Measurements from ENCODE around the gene PODXL. TPM values are rescaled to one million over a fixed set of nuclear protein-coding genes. Genes with fewer than 3 reads are reported as not detected.

Gene PODXL
- total RNA-seq, 1 donor from 2014 or later: 37.7 TPM

DNA sequence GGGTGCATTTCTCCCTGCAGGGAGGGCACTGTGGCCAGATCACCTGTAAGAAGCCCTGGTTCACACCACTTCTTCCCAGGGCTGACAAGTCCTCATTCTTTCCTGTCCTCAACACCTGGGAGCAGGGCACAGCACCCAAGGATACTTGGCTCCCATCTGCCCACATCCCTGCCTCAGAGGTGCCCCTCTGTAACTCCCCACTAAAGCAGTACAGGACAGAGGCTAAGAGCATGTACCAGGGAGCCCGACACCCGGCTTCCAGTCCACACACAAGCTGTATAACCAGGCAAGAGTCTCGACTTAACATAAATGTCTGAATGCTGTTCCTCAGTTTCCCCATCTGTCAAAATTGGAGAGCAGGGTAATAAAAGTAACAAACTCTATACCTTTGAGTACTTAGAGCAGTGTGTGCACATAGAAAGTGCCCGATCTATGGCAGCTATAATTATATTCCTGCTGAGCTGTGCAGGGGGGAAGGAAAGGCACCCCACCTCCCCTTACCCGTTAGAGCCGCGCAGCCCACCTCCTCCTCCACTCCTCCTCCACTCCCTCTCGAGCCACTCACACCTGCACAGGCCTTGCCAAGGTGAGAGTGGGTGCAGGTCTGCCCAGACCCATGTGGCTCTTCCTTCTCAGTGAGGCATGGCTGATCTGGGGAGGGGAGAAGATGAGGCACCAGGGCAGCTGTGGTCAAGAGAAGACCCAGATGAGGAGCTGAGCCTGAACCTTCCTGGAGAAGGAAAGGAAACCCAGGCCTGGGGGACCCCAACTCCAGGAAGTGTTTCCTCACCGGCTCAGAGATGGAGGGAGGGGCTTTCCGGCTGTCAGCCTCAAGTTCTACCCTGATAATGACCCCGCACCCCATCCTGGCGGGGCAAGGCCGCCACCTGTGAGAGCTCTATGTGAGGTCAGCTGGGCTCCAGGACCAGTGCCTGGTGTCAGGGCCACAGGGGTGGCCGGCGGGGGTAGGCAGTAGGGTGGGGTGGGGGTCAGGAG is 22.6 kb downstream of the PODXL start:
- Histone ChIP-seq H3K36me3 (no peaks in the 10 kb centered on the region), H3K9me3 (ENCODE audit: low read depth) (no peaks in the 10 kb centered on the region), H3F3A (ENCODE audit: low read depth) (peaks cover 6% of the 10 kb centered on the region), H3K4me3 (no peak overlapping the region), H3K4me2 (no peak overlapping the region), H3K9ac (no peak overlapping the region), H3K79me2 (ENCODE audit: low read depth) (peaks cover 96% of the 10 kb centered on the region), H3K4me1 (peaks cover 7% of the 10 kb centered on the region), H3K27me3 (no peaks in the 10 kb centered on the region), H3K27ac (no peak overlapping the region), H4K20me1 (ENCODE audit: low read depth) (peaks cover 13% of the 10 kb centered on the region), H2AFZ (replicated peaks) (no peak overlapping the region)
- H3K4me1 Mint-ChIP-seq: peaks cover 10% of the 10 kb centered on the region
- H3K9me3 Mint-ChIP-seq: no peaks in the 10 kb centered on the region
- no peak for DNase-seq (ENCODE audit: low spot score)
- H3K4me3 Mint-ChIP-seq: no peak overlapping the region
- peaks cover 2% of the 10 kb centered on the region for H3K27me3 Mint-ChIP-seq (ENCODE audit: insufficient read depth, low read depth)
- peak overlapping the region; percentile 47 for H3K27ac Mint-ChIP-seq
- H3K36me3 Mint-ChIP-seq: peaks cover 8% of the 10 kb centered on the region
- TF ChIP-seq, protein P1, sequence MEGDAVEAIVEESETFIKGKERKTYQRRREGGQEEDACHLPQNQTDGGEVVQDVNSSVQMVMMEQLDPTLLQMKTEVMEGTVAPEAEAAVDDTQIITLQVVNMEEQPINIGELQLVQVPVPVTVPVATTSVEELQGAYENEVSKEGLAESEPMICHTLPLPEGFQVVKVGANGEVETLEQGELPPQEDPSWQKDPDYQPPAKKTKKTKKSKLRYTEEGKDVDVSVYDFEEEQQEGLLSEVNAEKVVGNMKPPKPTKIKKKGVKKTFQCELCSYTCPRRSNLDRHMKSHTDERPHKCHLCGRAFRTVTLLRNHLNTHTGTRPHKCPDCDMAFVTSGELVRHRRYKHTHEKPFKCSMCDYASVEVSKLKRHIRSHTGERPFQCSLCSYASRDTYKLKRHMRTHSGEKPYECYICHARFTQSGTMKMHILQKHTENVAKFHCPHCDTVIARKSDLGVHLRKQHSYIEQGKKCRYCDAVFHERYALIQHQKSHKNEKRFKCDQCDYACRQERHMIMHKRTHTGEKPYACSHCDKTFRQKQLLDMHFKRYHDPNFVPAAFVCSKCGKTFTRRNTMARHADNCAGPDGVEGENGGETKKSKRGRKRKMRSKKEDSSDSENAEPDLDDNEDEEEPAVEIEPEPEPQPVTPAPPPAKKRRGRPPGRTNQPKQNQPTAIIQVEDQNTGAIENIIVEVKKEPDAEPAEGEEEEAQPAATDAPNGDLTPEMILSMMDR (IDR thresholded peaks at IDR 0.05): no peak
- no peak for TF ChIP-seq EZH2phosphoT487 (IDR thresholded peaks at IDR 0.05)
- no peak for TF ChIP-seq EZH2 (IDR thresholded peaks at IDR 0.05)

GRCh38 chr7:131533151-131533559 is 23.3 kb downstream of the PODXL start:
- Histone ChIP-seq H3K79me2 (ENCODE audit: low read depth) (peaks cover 96% of the 10 kb centered on the region), H3K36me3 (no peaks in the 10 kb centered on the region), H3K9me3 (ENCODE audit: low read depth) (no peaks in the 10 kb centered on the region), H3K4me2 (no peak overlapping the region), H3K4me1 (peaks cover under 1% of the 10 kb centered on the region), H2AFZ (replicated peaks) (no peak overlapping the region), H3K27me3 (no peaks in the 10 kb centered on the region), H3F3A (ENCODE audit: low read depth) (no peaks in the 10 kb centered on the region), H3K27ac (no peak overlapping the region), H4K20me1 (ENCODE audit: low read depth) (peaks cover 12% of the 10 kb centered on the region), H3K4me3 (no peak overlapping the region), H3K9ac (no peak overlapping the region)
- no peak overlapping the region for H3K4me3 Mint-ChIP-seq
- H3K36me3 Mint-ChIP-seq: peaks cover 13% of the 10 kb centered on the region
- no peak overlapping the region for H3K27ac Mint-ChIP-seq
- DNase-seq (ENCODE audit: low spot score): no peak
- H3K27me3 Mint-ChIP-seq (ENCODE audit: insufficient read depth, low read depth): peaks cover 2% of the 10 kb centered on the region
- H3K9me3 Mint-ChIP-seq: no peaks in the 10 kb centered on the region
- H3K4me1 Mint-ChIP-seq: peaks cover 6% of the 10 kb centered on the region
- TF ChIP-seq EZH2phosphoT487 (IDR thresholded peaks at IDR 0.05): no peak
- TF ChIP-seq EZH2 (IDR thresholded peaks at IDR 0.05): no peak
- TF ChIP-seq, protein P1 (IDR thresholded peaks at IDR 0.05): no peak

DNA sequence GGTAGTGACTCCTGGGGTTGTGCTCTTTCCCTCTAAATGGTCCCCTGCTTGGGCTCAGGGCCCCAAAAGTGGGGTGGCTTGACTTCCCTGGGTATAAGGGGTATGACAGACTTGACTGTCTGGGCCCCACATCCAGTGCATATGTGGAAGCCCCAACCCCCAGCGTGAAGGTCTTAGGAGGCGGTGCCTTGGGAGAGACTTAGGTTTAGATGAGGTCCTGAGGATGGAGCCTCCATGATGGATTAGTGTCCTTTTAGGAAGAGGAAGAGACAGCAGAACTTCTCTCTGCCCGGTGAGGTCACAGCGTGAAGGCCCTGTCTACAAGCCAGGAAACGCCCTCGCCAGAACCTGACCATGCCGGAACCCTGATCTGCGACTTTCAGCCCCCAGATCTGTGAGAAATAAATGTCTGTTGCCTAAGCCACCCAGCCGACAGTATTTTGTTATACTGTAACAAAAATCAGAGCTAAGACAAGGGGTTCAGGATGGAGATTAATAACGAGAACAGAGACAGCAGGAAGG is 23.8 kb downstream of the PODXL start:
- peaks cover 11% of the 10 kb centered on the region for H3K36me3 Mint-ChIP-seq
- TF ChIP-seq EZH2phosphoT487 (IDR thresholded peaks at IDR 0.05): no peak
- TF ChIP-seq EZH2 (IDR thresholded peaks at IDR 0.05): no peak
- TF ChIP-seq, protein P1 (IDR thresholded peaks at IDR 0.05): no peak
- no peak for DNase-seq (ENCODE audit: low spot score)
- no peak overlapping the region for H3K4me3 ChIP-seq
- H3K4me2 ChIP-seq: no peak overlapping the region
- no peak overlapping the region for H3K4me3 Mint-ChIP-seq
- peaks cover 3% of the 10 kb centered on the region for H3K4me1 Mint-ChIP-seq
- H3K9me3 ChIP-seq (ENCODE audit: low read depth): no peaks in the 10 kb centered on the region
- H4K20me1 ChIP-seq (ENCODE audit: low read depth): peaks cover 7% of the 10 kb centered on the region
- H3K9ac ChIP-seq: no peak overlapping the region
- H3K36me3 ChIP-seq: no peaks in the 10 kb centered on the region
- no peaks in the 10 kb centered on the region for H3K27me3 ChIP-seq
- H2AFZ ChIP-seq (replicated peaks): no peak overlapping the region
- H3K79me2 ChIP-seq (ENCODE audit: low read depth): peaks cover 96% of the 10 kb centered on the region
- H3K4me1 ChIP-seq: no peaks in the 10 kb centered on the region
- H3K9me3 Mint-ChIP-seq: no peaks in the 10 kb centered on the region
- no peak overlapping the region for H3K27ac Mint-ChIP-seq
- no peak overlapping the region for H3K27ac ChIP-seq
- H3F3A ChIP-seq (ENCODE audit: low read depth): no peaks in the 10 kb centered on the region
- H3K27me3 Mint-ChIP-seq (ENCODE audit: insufficient read depth, low read depth): peaks cover 2% of the 10 kb centered on the region

Data from neural progenitor cell (in vitro differentiated cells).